WTC11 (cell line): Measurements from ENCODE around the gene ZNF273. TPM values are rescaled to one million over a fixed set of nuclear protein-coding genes. Genes with fewer than 3 reads are reported as not detected.

Experiments used
- ATAC-seq: fragments of 200-7000 bp; cut with Tn5 transposase; 2 replicates; pipeline ENCODE4 v1.10.0; 2021; ENCODE audit warnings: mild to moderate bottlenecking, moderate library complexity
- CTCF ChIA-PET: fragments of 300-600 bp; sonication (Branson Sonifier 250); formaldehyde crosslinking; loops from one replicate; lab custom pipeline; 2021; ENCODE audit warnings: antibody characterized with exemption; lab: Charles Lee
- POLR2A ChIA-PET: fragments of 350-600 bp; sonication (Branson Sonifier 250); formaldehyde crosslinking; loops from one replicate; lab custom pipeline; 2021; ENCODE audit warnings: antibody characterized with exemption; lab: Charles Lee
- DNase-seq: peaks from one replicate; pipeline ENCODE4 v3.0.0; 2021; ENCODE audit warnings: low spot score
- H3K27ac Mint-ChIP-seq: 2 replicates; pipeline ENCODE4 v1.8.0; 2021; ENCODE audit warnings: mixed read lengths
- H3K27me3 Mint-ChIP-seq: 2 replicates; pipeline ENCODE4 v1.8.0; 2021; ENCODE audit warnings: low read depth, mild to moderate bottlenecking, moderate library complexity, mixed read lengths
- H3K36me3 Mint-ChIP-seq: 2 replicates; pipeline ENCODE4 v1.8.0; 2021; ENCODE audit warnings: mixed read lengths
- H3K4me1 Mint-ChIP-seq: 2 replicates; pipeline ENCODE4 v1.8.0; 2022; ENCODE audit warnings: mixed read lengths
- H3K4me3 Mint-ChIP-seq: 2 replicates; pipeline ENCODE4 v1.8.0; 2021; ENCODE audit warnings: mild to moderate bottlenecking, moderate library complexity, mixed read lengths
- H3K9me3 Mint-ChIP-seq: 2 replicates; pipeline ENCODE4 v1.8.0; 2021; ENCODE audit warnings: mixed read lengths
- CREM ChIP-seq: sonication (generic); formaldehyde crosslinking; IDR thresholded peaks from 2 replicates; pipeline ENCODE4 v1.8.1; 2022; ENCODE audit warnings: mild to moderate bottlenecking, missing genetic modification reagents, moderate library complexity
- EMX1 ChIP-seq: fragments of 250-450 bp; sonication (Bioruptor Pico); IDR thresholded peaks from 2 replicates; pipeline ENCODE4 v1.8.0; 2021; ENCODE audit warnings: mild to moderate bottlenecking
- ESRRA ChIP-seq: sonication (generic); formaldehyde crosslinking; IDR thresholded peaks from 2 replicates; pipeline ENCODE4 v1.8.1; 2022; ENCODE audit warnings: mild to moderate bottlenecking, missing genetic modification reagents, borderline replicate concordance
- FOXJ3 ChIP-seq: sonication (generic); formaldehyde crosslinking; IDR thresholded peaks from 2 replicates; pipeline ENCODE4 v1.9.0; 2021; ENCODE audit warnings: missing genetic modification reagents, mild to moderate bottlenecking, borderline replicate concordance
- HMGA2 ChIP-seq: fragments of 250-450 bp; sonication (Bioruptor Pico); IDR thresholded peaks from 2 replicates; pipeline ENCODE4 v1.4.0; 2021; ENCODE audit warnings: mild to moderate bottlenecking, moderate library complexity
- IRF2 ChIP-seq: sonication (generic); formaldehyde crosslinking; IDR thresholded peaks from 2 replicates; pipeline ENCODE4 v1.8.0; 2022; ENCODE audit warnings: low read depth, missing genetic modification reagents, borderline replicate concordance
- JUN ChIP-seq: sonication (generic); formaldehyde crosslinking; IDR thresholded peaks from 2 replicates; pipeline ENCODE4 v1.8.0; 2023; ENCODE audit warnings: mild to moderate bottlenecking, missing genetic modification reagents
- KAT7 ChIP-seq: sonication (generic); formaldehyde crosslinking; IDR thresholded peaks from 2 replicates; pipeline ENCODE4 v1.8.1; 2023; ENCODE audit warnings: missing genetic modification reagents, mild to moderate bottlenecking, borderline replicate concordance
- NFE2L1 ChIP-seq: sonication (generic); formaldehyde crosslinking; IDR thresholded peaks from 2 replicates; pipeline ENCODE4 v1.8.1; 2023; ENCODE audit warnings: missing genetic modification reagents
- NR1H2 ChIP-seq: sonication (generic); formaldehyde crosslinking; IDR thresholded peaks from 2 replicates; pipeline ENCODE4 v1.9.0; 2021; ENCODE audit warnings: mild to moderate bottlenecking, moderate library complexity, missing genetic modification reagents
- NR3C1 ChIP-seq: sonication (generic); formaldehyde crosslinking; conservative IDR thresholded peaks from 2 replicates; pipeline ENCODE4 v1.8.1; 2023; ENCODE audit warnings: low read depth, mild to moderate bottlenecking, missing genetic modification reagents
- RORB ChIP-seq: fragments of 250-450 bp; sonication (Bioruptor Pico); IDR thresholded peaks from 2 replicates; pipeline ENCODE4 v1.9.0; 2021; ENCODE audit warnings: mild to moderate bottlenecking
- SMAD3 ChIP-seq: sonication (generic); formaldehyde crosslinking; IDR thresholded peaks from 2 replicates; pipeline ENCODE4 v1.8.0; 2022; ENCODE audit warnings: missing genetic modification reagents, mild to moderate bottlenecking, borderline replicate concordance
- SP1 ChIP-seq: sonication (generic); formaldehyde crosslinking; conservative IDR thresholded peaks from 2 replicates; pipeline ENCODE4 v1.8.1; 2022; ENCODE audit warnings: missing genetic modification reagents
- TP53 ChIP-seq: sonication (generic); formaldehyde crosslinking; IDR thresholded peaks from 2 replicates; pipeline ENCODE4 v1.8.1; 2023; ENCODE audit warnings: mild to moderate bottlenecking, missing genetic modification reagents
- ZBTB21 ChIP-seq: sonication (generic); formaldehyde crosslinking; IDR thresholded peaks from 2 replicates; pipeline ENCODE4 v1.8.1; 2023; ENCODE audit warnings: mild to moderate bottlenecking, missing genetic modification reagents, borderline replicate concordance
- total RNA-seq: library from RNA; stranded (reverse); gene quantifications from 3 replicates; pipeline ENCODE4 v1.2.3, GENCODE V29; 2021
- TF ChIP-seq, protein P1 (sequence below): sonication (generic); formaldehyde crosslinking; IDR thresholded peaks from 2 replicates; pipeline ENCODE4 v1.8.0; 2023; ENCODE audit warnings: mild to moderate bottlenecking, missing genetic modification reagents
- TF ChIP-seq, protein P2 (sequence below): fragments of 250-450 bp; sonication (Bioruptor Pico); IDR thresholded peaks from 2 replicates; pipeline ENCODE4 v1.9.0; 2021; ENCODE audit warnings: mild to moderate bottlenecking, borderline replicate concordance
- TF ChIP-seq, protein P3 (sequence below): sonication (generic); formaldehyde crosslinking; IDR thresholded peaks from 2 replicates; pipeline ENCODE4 v1.8.0; 2022; ENCODE audit warnings: mild to moderate bottlenecking, missing genetic modification reagents
- TF ChIP-seq, protein P4 (sequence below): sonication (generic); formaldehyde crosslinking; IDR thresholded peaks from 2 replicates; pipeline ENCODE4 v1.8.1; 2022; ENCODE audit warnings: mild to moderate bottlenecking, moderate library complexity, missing genetic modification reagents
- TF ChIP-seq, protein P5 (sequence below): fragments of 250-450 bp; sonication (Bioruptor Pico); IDR thresholded peaks from 2 replicates; pipeline ENCODE4 v1.9.0; 2021; ENCODE audit warnings: moderate library complexity, mild to moderate bottlenecking, inconsistent platforms, borderline replicate concordance
- TF ChIP-seq, protein P6 (sequence below): sonication (generic); formaldehyde crosslinking; IDR thresholded peaks from 2 replicates; pipeline ENCODE4 v1.8.1; 2023; ENCODE audit warnings: mild to moderate bottlenecking, missing genetic modification reagents, moderate library complexity
- TF ChIP-seq, protein P7 (sequence below): sonication (generic); formaldehyde crosslinking; IDR thresholded peaks from 2 replicates; pipeline ENCODE4 v1.8.1; 2023; ENCODE audit warnings: mild to moderate bottlenecking, missing genetic modification reagents

Gene ZNF273
- total RNA-seq, 1 experiment from 2014 or later, result 12.1 TPM

DNA sequence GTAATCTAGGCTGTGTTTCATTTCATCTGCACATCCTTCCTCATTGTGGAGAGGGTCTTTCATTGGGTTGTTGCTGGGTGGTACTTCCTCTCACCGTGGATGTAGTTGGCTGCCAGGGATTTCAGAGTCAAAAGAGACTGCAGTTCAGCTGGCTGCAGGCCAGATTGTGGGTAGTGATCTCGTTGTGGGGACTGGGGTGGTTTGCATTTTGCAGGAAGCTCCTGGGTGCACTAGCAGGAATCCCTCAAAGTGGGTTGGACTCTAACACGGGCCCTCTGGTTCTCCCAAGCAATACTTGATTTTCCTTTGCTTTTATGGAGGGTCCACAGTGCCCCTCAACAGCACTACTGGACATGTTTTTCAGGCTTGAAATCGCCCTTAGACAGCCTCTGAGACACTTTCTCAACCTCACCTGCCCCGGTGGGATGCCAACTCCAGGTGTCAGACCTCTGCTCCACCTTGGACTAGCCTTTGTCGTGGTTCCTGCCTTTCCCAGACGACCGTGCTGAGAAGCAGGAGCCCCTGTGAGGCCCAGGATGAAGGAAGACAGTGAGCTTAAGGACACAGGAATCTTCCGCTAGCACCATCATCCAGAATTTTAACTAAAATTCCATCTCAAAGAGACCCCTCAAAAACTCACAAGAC is 23.9 kb upstream of the ZNF273 start:
- ChIA-PET CTCF (no interaction called here), POLR2A (no interaction called here)
- H3K4me3 Mint-ChIP-seq, result no peak overlapping the region
- peaks cover 45% of the 10 kb centered on the region for H3K27me3 Mint-ChIP-seq
- peaks cover 31% of the 10 kb centered on the region for H3K9me3 Mint-ChIP-seq
- ATAC-seq (no peak), DNase-seq (no peak)
- TF ChIP-seq TP53 (CRISPR knock-in tag) (no peak), RORB (CRISPR knock-in tag) (no peak), NFE2L1 (CRISPR knock-in tag) (no peak), CREM (CRISPR knock-in tag) (no peak), EMX1 (CRISPR knock-in tag) (no peak), NR1H2 (CRISPR knock-in tag) (no peak)
- TF ChIP-seq, protein P1, sequence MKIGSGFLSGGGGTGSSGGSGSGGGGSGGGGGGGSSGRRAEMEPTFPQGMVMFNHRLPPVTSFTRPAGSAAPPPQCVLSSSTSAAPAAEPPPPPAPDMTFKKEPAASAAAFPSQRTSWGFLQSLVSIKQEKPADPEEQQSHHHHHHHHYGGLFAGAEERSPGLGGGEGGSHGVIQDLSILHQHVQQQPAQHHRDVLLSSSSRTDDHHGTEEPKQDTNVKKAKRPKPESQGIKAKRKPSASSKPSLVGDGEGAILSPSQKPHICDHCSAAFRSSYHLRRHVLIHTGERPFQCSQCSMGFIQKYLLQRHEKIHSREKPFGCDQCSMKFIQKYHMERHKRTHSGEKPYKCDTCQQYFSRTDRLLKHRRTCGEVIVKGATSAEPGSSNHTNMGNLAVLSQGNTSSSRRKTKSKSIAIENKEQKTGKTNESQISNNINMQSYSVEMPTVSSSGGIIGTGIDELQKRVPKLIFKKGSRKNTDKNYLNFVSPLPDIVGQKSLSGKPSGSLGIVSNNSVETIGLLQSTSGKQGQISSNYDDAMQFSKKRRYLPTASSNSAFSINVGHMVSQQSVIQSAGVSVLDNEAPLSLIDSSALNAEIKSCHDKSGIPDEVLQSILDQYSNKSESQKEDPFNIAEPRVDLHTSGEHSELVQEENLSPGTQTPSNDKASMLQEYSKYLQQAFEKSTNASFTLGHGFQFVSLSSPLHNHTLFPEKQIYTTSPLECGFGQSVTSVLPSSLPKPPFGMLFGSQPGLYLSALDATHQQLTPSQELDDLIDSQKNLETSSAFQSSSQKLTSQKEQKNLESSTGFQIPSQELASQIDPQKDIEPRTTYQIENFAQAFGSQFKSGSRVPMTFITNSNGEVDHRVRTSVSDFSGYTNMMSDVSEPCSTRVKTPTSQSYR (CRISPR knock-in tag), result no peak
- TF ChIP-seq, protein P2, sequence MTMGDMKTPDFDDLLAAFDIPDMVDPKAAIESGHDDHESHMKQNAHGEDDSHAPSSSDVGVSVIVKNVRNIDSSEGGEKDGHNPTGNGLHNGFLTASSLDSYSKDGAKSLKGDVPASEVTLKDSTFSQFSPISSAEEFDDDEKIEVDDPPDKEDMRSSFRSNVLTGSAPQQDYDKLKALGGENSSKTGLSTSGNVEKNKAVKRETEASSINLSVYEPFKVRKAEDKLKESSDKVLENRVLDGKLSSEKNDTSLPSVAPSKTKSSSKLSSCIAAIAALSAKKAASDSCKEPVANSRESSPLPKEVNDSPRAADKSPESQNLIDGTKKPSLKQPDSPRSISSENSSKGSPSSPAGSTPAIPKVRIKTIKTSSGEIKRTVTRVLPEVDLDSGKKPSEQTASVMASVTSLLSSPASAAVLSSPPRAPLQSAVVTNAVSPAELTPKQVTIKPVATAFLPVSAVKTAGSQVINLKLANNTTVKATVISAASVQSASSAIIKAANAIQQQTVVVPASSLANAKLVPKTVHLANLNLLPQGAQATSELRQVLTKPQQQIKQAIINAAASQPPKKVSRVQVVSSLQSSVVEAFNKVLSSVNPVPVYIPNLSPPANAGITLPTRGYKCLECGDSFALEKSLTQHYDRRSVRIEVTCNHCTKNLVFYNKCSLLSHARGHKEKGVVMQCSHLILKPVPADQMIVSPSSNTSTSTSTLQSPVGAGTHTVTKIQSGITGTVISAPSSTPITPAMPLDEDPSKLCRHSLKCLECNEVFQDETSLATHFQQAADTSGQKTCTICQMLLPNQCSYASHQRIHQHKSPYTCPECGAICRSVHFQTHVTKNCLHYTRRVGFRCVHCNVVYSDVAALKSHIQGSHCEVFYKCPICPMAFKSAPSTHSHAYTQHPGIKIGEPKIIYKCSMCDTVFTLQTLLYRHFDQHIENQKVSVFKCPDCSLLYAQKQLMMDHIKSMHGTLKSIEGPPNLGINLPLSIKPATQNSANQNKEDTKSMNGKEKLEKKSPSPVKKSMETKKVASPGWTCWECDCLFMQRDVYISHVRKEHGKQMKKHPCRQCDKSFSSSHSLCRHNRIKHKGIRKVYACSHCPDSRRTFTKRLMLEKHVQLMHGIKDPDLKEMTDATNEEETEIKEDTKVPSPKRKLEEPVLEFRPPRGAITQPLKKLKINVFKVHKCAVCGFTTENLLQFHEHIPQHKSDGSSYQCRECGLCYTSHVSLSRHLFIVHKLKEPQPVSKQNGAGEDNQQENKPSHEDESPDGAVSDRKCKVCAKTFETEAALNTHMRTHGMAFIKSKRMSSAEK, result no peak
- TF ChIP-seq, protein P3, sequence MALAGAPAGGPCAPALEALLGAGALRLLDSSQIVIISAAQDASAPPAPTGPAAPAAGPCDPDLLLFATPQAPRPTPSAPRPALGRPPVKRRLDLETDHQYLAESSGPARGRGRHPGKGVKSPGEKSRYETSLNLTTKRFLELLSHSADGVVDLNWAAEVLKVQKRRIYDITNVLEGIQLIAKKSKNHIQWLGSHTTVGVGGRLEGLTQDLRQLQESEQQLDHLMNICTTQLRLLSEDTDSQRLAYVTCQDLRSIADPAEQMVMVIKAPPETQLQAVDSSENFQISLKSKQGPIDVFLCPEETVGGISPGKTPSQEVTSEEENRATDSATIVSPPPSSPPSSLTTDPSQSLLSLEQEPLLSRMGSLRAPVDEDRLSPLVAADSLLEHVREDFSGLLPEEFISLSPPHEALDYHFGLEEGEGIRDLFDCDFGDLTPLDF (CRISPR knock-in tag), result no peak
- TF ChIP-seq, protein P4, sequence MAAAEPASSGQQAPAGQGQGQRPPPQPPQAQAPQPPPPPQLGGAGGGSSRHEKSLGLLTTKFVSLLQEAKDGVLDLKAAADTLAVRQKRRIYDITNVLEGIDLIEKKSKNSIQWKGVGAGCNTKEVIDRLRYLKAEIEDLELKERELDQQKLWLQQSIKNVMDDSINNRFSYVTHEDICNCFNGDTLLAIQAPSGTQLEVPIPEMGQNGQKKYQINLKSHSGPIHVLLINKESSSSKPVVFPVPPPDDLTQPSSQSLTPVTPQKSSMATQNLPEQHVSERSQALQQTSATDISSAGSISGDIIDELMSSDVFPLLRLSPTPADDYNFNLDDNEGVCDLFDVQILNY (CRISPR knock-in tag), result no peak
- peaks cover 2% of the 10 kb centered on the region; the same call in 1 of the 2 replicates for H3K4me1 Mint-ChIP-seq
- peaks cover 17% of the 10 kb centered on the region for H3K36me3 Mint-ChIP-seq
- H3K27ac Mint-ChIP-seq, result no peak overlapping the region

DNA sequence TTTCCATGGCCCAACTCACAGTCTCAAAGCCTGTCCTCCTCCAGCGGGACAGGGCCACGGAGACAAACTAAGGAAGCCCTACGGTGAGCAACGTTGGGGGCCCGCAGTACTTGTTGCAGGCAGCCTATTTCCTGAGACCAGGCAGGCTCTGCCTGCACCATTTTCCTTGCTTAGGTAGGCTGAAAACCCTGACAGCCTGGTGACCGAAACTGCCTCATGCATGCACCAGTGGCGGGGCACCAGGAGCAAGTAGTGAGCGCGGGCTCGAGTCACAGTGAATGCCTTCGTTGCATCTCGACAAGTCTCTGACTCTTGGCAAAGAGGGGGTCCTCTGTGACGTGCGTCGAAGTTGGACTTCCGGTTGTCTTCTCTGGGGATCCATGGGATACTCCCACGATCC is 23.3 kb upstream of the ZNF273 start:
- peaks cover 2% of the 10 kb centered on the region; the same call in 1 of the 2 replicates for H3K4me1 Mint-ChIP-seq
- ChIA-PET POLR2A (no interaction called here), CTCF (no interaction called here)
- H3K9me3 Mint-ChIP-seq, result peaks cover 31% of the 10 kb centered on the region
- H3K27ac Mint-ChIP-seq, result no peak overlapping the region
- DNase-seq (no peak), ATAC-seq (no peak)
- no peak overlapping the region for H3K4me3 Mint-ChIP-seq
- H3K36me3 Mint-ChIP-seq, result peaks cover 17% of the 10 kb centered on the region
- peaks cover 48% of the 10 kb centered on the region for H3K27me3 Mint-ChIP-seq
- TF ChIP-seq ESRRA (no peak), ZBTB21 (CRISPR knock-in tag) (no peak), HMGA2 (CRISPR knock-in tag) (no peak), SMAD3 (CRISPR knock-in tag) (no peak), FOXJ3 (no peak), IRF2 (no peak), SP1 (CRISPR knock-in tag) (no peak), NR3C1 (CRISPR knock-in tag) (no peak), JUN (CRISPR knock-in tag) (no peak), KAT7 (CRISPR knock-in tag) (no peak)
- TF ChIP-seq, protein P5, sequence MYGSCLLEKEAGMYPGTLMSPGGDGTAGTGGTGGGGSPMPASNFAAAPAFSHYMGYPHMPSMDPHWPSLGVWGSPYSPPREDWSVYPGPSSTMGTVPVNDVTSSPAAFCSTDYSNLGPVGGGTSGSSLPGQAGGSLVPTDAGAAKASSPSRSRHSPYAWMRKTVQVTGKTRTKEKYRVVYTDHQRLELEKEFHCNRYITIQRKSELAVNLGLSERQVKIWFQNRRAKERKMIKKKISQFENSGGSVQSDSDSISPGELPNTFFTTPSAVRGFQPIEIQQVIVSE (CRISPR knock-in tag), result no peak
- TF ChIP-seq, protein P6, sequence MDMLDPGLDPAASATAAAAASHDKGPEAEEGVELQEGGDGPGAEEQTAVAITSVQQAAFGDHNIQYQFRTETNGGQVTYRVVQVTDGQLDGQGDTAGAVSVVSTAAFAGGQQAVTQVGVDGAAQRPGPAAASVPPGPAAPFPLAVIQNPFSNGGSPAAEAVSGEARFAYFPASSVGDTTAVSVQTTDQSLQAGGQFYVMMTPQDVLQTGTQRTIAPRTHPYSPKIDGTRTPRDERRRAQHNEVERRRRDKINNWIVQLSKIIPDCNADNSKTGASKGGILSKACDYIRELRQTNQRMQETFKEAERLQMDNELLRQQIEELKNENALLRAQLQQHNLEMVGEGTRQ (CRISPR knock-in tag), result no peak
- TF ChIP-seq, protein P7, sequence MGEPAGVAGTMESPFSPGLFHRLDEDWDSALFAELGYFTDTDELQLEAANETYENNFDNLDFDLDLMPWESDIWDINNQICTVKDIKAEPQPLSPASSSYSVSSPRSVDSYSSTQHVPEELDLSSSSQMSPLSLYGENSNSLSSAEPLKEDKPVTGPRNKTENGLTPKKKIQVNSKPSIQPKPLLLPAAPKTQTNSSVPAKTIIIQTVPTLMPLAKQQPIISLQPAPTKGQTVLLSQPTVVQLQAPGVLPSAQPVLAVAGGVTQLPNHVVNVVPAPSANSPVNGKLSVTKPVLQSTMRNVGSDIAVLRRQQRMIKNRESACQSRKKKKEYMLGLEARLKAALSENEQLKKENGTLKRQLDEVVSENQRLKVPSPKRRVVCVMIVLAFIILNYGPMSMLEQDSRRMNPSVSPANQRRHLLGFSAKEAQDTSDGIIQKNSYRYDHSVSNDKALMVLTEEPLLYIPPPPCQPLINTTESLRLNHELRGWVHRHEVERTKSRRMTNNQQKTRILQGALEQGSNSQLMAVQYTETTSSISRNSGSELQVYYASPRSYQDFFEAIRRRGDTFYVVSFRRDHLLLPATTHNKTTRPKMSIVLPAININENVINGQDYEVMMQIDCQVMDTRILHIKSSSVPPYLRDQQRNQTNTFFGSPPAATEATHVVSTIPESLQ, result no peak
